GM12873 (cell line): Measurements from ENCODE around the gene SLC12A3.

Experiments
- TF ChIP-seq, protein P1 (sequence below): IDR thresholded peaks from 2 replicates; pipeline ENCODE4 v1.5.1; 2012; ENCODE audit warnings: low read depth, mild to moderate bottlenecking, moderate library complexity, low read length, control low read depth; ENCODE audit not compliant: insufficient read depth; ENCODE audit errors: missing control alignments

The SLC12A3 gene

GRCh38 chr16:56871172-56871593 lies 6.2 kb downstream of the SLC12A3 start:
- TF ChIP-seq, protein P1, sequence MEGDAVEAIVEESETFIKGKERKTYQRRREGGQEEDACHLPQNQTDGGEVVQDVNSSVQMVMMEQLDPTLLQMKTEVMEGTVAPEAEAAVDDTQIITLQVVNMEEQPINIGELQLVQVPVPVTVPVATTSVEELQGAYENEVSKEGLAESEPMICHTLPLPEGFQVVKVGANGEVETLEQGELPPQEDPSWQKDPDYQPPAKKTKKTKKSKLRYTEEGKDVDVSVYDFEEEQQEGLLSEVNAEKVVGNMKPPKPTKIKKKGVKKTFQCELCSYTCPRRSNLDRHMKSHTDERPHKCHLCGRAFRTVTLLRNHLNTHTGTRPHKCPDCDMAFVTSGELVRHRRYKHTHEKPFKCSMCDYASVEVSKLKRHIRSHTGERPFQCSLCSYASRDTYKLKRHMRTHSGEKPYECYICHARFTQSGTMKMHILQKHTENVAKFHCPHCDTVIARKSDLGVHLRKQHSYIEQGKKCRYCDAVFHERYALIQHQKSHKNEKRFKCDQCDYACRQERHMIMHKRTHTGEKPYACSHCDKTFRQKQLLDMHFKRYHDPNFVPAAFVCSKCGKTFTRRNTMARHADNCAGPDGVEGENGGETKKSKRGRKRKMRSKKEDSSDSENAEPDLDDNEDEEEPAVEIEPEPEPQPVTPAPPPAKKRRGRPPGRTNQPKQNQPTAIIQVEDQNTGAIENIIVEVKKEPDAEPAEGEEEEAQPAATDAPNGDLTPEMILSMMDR = no peak

DNA sequence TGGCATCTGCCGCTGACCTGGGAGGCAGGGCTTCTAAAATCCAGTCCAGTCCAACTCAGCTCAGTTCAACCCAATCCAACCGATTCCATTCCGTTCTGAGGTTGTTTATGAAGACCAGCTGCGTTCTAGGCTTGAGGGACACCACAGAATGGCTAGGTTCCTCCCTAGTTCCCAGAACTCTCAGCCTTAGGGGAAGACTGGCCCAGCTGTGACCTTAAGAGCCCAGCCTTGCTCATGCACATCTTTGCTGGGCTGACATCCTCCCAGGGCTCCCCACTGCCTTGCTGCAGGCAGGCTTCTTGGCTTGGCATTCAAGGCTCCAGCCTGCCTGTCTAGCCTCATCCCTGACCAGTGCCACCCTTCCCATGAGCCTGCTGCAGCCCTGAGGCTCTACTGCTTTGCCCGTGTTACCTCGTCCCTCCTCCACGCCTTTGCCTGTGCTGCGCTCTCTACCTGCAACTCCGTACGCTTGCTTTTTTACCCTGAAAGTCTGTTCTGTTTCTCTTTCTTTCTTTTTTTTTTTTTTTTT lies 7.9 kb downstream of the SLC12A3 start:
- TF ChIP-seq, protein P1 = no peak

DNA sequence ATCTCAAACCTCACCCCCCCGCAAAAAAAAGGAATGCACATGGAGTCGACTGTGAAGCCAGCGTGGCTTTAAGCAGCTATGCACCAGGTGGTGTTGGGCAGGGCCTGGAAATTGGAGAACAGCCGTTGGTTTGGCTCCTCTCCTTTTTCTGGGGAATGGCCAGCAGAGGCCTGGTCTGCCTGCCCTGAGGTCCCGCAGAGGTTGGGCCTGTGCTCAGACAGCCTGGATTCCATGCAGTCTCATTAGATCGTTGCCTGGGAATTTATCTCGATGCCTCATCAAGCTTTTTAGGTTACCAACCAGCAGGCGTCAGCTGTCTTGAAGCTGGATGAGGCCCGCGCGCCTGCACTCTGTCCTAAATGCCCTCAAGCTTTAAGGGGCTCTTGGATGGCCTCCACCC lies 9.8 kb downstream of the SLC12A3 start:
- TF ChIP-seq, protein P1 = no peak

GRCh38 chr16:56876048-56876447 lies 11.0 kb downstream of the SLC12A3 start:
- TF ChIP-seq, protein P1 = no peak

GRCh38 chr16:56877486-56878182 lies 12.6 kb downstream of the SLC12A3 start:
- TF ChIP-seq, protein P1 = no peak

DNA sequence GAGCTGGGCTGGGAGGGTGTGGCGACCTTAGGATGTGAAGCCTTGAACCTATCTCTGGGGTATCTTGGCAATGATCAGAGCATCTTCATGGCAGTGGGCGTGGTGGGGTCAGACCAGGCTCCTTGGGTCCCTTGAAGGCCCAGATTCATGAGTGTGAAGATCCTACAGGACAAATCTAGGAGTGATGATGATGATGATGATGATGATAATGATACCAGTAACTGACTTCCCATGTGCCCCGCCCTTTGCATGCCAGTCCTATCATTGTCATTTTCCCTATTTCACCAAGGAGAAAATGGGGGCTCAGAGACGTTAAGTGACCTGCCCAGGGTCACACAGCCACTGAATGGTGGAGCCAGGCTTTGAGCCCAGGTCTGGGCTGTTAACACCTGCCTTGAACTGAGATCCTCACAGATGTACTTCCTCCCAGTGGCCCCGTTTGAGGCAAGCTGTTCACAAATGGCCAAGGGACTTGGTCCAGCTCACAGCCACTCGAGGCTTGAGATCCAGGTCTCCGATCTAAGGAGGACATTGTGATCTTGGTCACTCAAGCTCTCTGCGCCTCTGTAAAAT lies 13.4 kb downstream of the SLC12A3 start:
- TF ChIP-seq, protein P1 = no peak

DNA sequence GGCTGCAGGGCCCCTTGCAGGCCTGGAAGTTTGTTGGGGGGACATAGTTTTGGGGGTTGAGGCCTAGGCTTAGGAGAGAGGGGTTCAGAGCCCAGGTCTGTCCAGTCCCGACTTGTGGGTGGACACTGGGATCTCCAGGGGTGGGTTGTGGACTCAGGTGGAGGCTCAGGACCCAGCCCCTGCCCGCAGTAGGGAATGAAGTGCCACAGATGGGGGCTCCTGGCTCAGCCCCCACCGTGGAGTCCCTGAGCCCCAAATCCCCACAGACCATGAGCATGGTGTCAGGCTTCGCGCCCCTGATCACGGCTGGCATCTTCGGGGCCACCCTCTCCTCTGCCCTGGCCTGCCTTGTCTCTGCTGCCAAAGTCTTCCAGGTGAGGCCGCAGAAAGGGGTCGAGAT lies 14.3 kb downstream of the SLC12A3 start:
- TF ChIP-seq, protein P1 = no peak
